HG02588 (cell line): ENCODE data around the gene CD3G.
"Not testable (repeated sequence)": the region's sequence is repeated elsewhere in the genome, so short reads cannot be mapped to it uniquely, and the experiment has no call there.

ENCODE experiments used
- ATAC-seq: cut with Tn5 transposase; IDR thresholded peaks from one replicate; pipeline ENCODE4 v1.9.1; 2021; ENCODE audit warnings: mild to moderate bottlenecking, moderate library complexity; ENCODE audit not compliant: unreplicated experiment

The CD3G gene

GRCh38 chr11:118374729-118375128 is 30.6 kb downstream of the CD3G start:
- no peak for ATAC-seq

- ATAC-seq = no peak
Observed at GRCh38 chr11:118375978-118376377, 31.8 kb downstream of the CD3G start.

- no peak for ATAC-seq
Observed at GRCh38 chr11:118379497-118379896, 35.4 kb downstream of the CD3G start.

GRCh38 chr11:118380571-118380970 is 36.4 kb downstream of the CD3G start:
- ATAC-seq = no peak

- ATAC-seq = no peak
Observed at GRCh38 chr11:118382954-118383353, 38.8 kb downstream of the CD3G start.

GRCh38 chr11:118383657-118384056 is 39.5 kb downstream of the CD3G start:
- no peak for ATAC-seq

- ATAC-seq = no peak
Observed at GRCh38 chr11:118396097-118396501, 52.0 kb downstream of the CD3G start.

- ATAC-seq = no peak
Observed at GRCh38 chr11:118397448-118397847, 53.3 kb downstream of the CD3G start.

GRCh38 chr11:118398791-118399559 is 54.8 kb downstream of the CD3G start:
- no peak for ATAC-seq

GRCh38 chr11:118401151-118401879 is 57.2 kb downstream of the CD3G start, which contains the start of gene ATP5MG:
TSS of gene ATP5MG (plus strand) at chr11:118401606. CDS start at chr11:118401666, 60 bp downstream.
- peak; percentile 49 for ATAC-seq

GRCh38 chr11:118401880-118402590 is 57.9 kb downstream of the CD3G start:
- no peak for ATAC-seq

GRCh38 chr11:118402594-118402993 is 58.5 kb downstream of the CD3G start:
- not testable (repeated sequence) for ATAC-seq
